Type B pancreatic cell (in vitro differentiated cells): Measurements from ENCODE around the gene TRIM33. TPM values are rescaled to one million over a fixed set of nuclear protein-coding genes. Genes with fewer than 3 reads are reported as not detected.
"Not testable (repeated sequence)": the region's sequence is repeated elsewhere in the genome, so short reads cannot be mapped to it uniquely, and the experiment has no call there.

Experiments used
- DNase-seq: peaks from one replicate; pipeline ENCODE4 v3.0.0; 2021; ENCODE audit warnings: mixed read lengths; ENCODE audit not compliant: unreplicated experiment; ENCODE audit errors: extremely low spot score
- H3K27ac Mint-ChIP-seq: 2 replicates; pipeline ENCODE4 v1.8.0; 2021; ENCODE audit warnings: mild to moderate bottlenecking, mixed read lengths
- H3K27me3 Mint-ChIP-seq: 2 replicates; pipeline ENCODE4 v1.8.0; 2021; ENCODE audit warnings: mixed read lengths
- H3K36me3 Mint-ChIP-seq: 2 replicates; pipeline ENCODE4 v1.8.0; 2021; ENCODE audit warnings: mixed read lengths
- H3K4me1 Mint-ChIP-seq: one replicate; pipeline ENCODE4 v1.8.0; 2021; ENCODE audit warnings: mixed read lengths; ENCODE audit not compliant: unreplicated experiment
- H3K4me3 Mint-ChIP-seq: 2 replicates; pipeline ENCODE4 v1.8.0; 2021; ENCODE audit warnings: mild to moderate bottlenecking, mixed read lengths
- H3K9me3 Mint-ChIP-seq: 2 replicates; pipeline ENCODE4 v1.8.0; 2021; ENCODE audit warnings: mixed read lengths
- CTCF ChIP-seq: fragments of 200-600 bp; sonication (generic); conservative IDR thresholded peaks from 2 replicates; pipeline ENCODE4 v1.5.0; 2021; ENCODE audit warnings: antibody characterized with exemption, mild to moderate bottlenecking
- total RNA-seq: library from RNA; stranded (reverse); gene quantifications from 2 replicates; pipeline ENCODE4 v1.2.1, GENCODE V29; 2021; ENCODE audit warnings: low replicate concordance

The TRIM33 gene
- total RNA-seq, 1 donor from 2014 or later: 46.6 TPM

GRCh38 chr1:114427612-114428011 is 83.4 kb downstream of the TRIM33 start:
- TF ChIP-seq CTCF: no peak
- no peak overlapping the region for H3K27ac Mint-ChIP-seq
- H3K27me3 Mint-ChIP-seq: no peaks in the 10 kb centered on the region
- DNase-seq: no peak
- H3K4me1 Mint-ChIP-seq: no peaks in the 10 kb centered on the region
- peaks cover 7% of the 10 kb centered on the region for H3K36me3 Mint-ChIP-seq
- no peaks in the 10 kb centered on the region for H3K9me3 Mint-ChIP-seq
- no peak overlapping the region for H3K4me3 Mint-ChIP-seq

- no peak for TF ChIP-seq CTCF
- Mint-ChIP-seq H3K27me3 (no peaks in the 10 kb centered on the region), H3K27ac (no peak overlapping the region), H3K36me3 (peaks cover 39% of the 10 kb centered on the region), H3K4me1 (no peaks in the 10 kb centered on the region), H3K9me3 (no peaks in the 10 kb centered on the region), H3K4me3 (no peak overlapping the region)
- no peak for DNase-seq
Measured at GRCh38 chr1:114423455-114423854, 87.5 kb downstream of the TRIM33 start.

GRCh38 chr1:114418948-114419347 is 92.1 kb downstream of the TRIM33 start:
- H3K4me3 Mint-ChIP-seq, H3K9me3 Mint-ChIP-seq, H3K27me3 Mint-ChIP-seq, H3K27ac Mint-ChIP-seq, H3K4me1 Mint-ChIP-seq, DNase-seq: not testable (repeated sequence)
- H3K36me3 Mint-ChIP-seq: peaks cover 56% of the 10 kb centered on the region

GRCh38 chr1:114397601-114398000 is 113.4 kb downstream of the TRIM33 start:
- no peak overlapping the region for H3K27ac Mint-ChIP-seq
- no peaks in the 10 kb centered on the region for H3K27me3 Mint-ChIP-seq
- no peak for DNase-seq
- no peaks in the 10 kb centered on the region for H3K4me1 Mint-ChIP-seq
- H3K9me3 Mint-ChIP-seq: no peaks in the 10 kb centered on the region
- H3K36me3 Mint-ChIP-seq: peaks cover 37% of the 10 kb centered on the region
- no peak for TF ChIP-seq CTCF
- H3K4me3 Mint-ChIP-seq: no peak overlapping the region

GRCh38 chr1:114395863-114396262 is 115.1 kb downstream of the TRIM33 start:
- TF ChIP-seq CTCF: no peak
- Mint-ChIP-seq H3K9me3 (no peaks in the 10 kb centered on the region), H3K27me3 (no peaks in the 10 kb centered on the region), H3K27ac (no peak overlapping the region), H3K4me3 (no peak overlapping the region), H3K4me1 (no peaks in the 10 kb centered on the region), H3K36me3 (peaks cover 31% of the 10 kb centered on the region)
- no peak for DNase-seq

GRCh38 chr1:114390960-114391359 is 120.0 kb downstream of the TRIM33 start:
- H3K27me3 Mint-ChIP-seq: no peaks in the 10 kb centered on the region
- peaks cover 20% of the 10 kb centered on the region for H3K36me3 Mint-ChIP-seq
- no peak for TF ChIP-seq CTCF
- peaks cover 14% of the 10 kb centered on the region for H3K9me3 Mint-ChIP-seq
- H3K27ac Mint-ChIP-seq: no peak overlapping the region
- no peak for DNase-seq
- H3K4me1 Mint-ChIP-seq: no peaks in the 10 kb centered on the region
- no peak overlapping the region for H3K4me3 Mint-ChIP-seq
